Left ventricle myocardium inferior (tissue), 1 donor: ENCODE measurements around the gene ZRSR2. TPM values are rescaled to one million over a fixed set of nuclear protein-coding genes. Genes with fewer than 3 reads are reported as not detected.

Experiments used
- DNase-seq: peaks from one replicate; pipeline ENCODE4 v3.0.0-alpha.2; 2020
- H3K27ac ChIP-seq: fragments of 200-600 bp; replicated peaks from 2 replicates; pipeline ENCODE4 v1.8.0; 2021
- H3K27me3 ChIP-seq: fragments of 200-600 bp; 2 replicates; pipeline ENCODE4 v1.8.0; 2021; ENCODE audit warnings: low read depth
- H3K36me3 ChIP-seq: fragments of 200-600 bp; 2 replicates; pipeline ENCODE4 v1.8.0; 2021
- H3K4me1 ChIP-seq: fragments of 200-600 bp; 2 replicates; pipeline ENCODE4 v1.8.0; 2021
- H3K4me3 ChIP-seq: fragments of 200-600 bp; 2 replicates; pipeline ENCODE4 v1.8.0; 2021; ENCODE audit warnings: mild to moderate bottlenecking, moderate library complexity
- H3K9me3 ChIP-seq: fragments of 200-600 bp; replicated peaks from 2 replicates; pipeline ENCODE4 v1.8.0; 2021
- CTCF ChIP-seq: fragments of 200-600 bp; IDR thresholded peaks from 2 replicates; pipeline ENCODE4 v1.8.0; 2021; ENCODE audit warnings: antibody characterized with exemption, mild to moderate bottlenecking, borderline replicate concordance
- intact Hi-C: fragments of 100-400 bp; cut with micrococcal nuclease; formaldehyde crosslinking; loops from one replicate; pipeline ENCODE4 v1.11.0; 2022
- total RNA-seq: library from RNA; stranded (reverse); fragmentation: NEBNext Ultra II Directional; extraction: Animal tissue kit (Norgen Biotek cat#: 25700); gene quantifications from one replicate; pipeline ENCODE4 v1.2.1, GENCODE V29; 2021
- donor health status: DM: no; HTN: yes; CAD: no; lungs with severe emphysema.

Gene ZRSR2
- total RNA-seq, 1 donor from 2014 or later = 7.8 TPM

DNA sequence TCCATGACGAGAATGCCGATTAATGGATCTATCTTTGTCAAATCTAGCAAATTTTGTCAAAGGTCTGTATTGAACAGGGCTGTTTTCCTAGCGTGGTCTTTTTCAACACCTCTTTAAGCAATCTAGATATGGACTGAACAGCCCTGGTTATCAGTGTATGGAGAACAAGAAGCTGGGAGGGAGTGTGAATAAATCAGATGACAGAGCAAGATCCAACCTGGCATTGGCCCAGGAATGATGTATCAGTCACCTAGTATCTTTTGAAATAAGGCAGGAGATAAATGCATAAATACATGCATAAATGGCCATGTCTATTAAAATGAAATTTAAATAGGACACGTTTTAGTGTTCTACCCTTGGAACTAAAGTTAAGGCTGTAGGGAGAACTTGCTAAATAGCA, 80.0 kb downstream of the ZRSR2 start:
- no peaks in the 10 kb centered on the region for H3K27me3 ChIP-seq
- H3K4me3 ChIP-seq = no peak overlapping the region
- intact Hi-C loops = no loop called here

More for the DNA sequence above, 80.0 kb downstream of the ZRSR2 start:
- Histone ChIP-seq H3K36me3 (no peaks in the 10 kb centered on the region), H3K27ac (no peak overlapping the region), H3K9me3 (no peaks in the 10 kb centered on the region), H3K4me1 (no peaks in the 10 kb centered on the region)
- DNase-seq = no peak
- no peak for TF ChIP-seq CTCF

Other genes with a start within 250 kb of the ZRSR2 start
- 14.0 TPM for gene ACE2, start 189.5 kb upstream of the ZRSR2 start, total RNA-seq
- gene CLTRN, start 125.7 kb upstream of the ZRSR2 start, total RNA-seq = 0.66 TPM
- 3.2 TPM for gene CA5B, start 52.2 kb upstream of the ZRSR2 start, total RNA-seq
- gene AP1S2, start 64.3 kb downstream of the ZRSR2 start, total RNA-seq = 143 TPM